A549 treated with AZD9567 at 1 μM for 4 hours (cell line): Measurements from ENCODE around the gene OTUD3. TPM values are rescaled to one million over a fixed set of nuclear protein-coding genes. Genes with fewer than 3 reads are reported as not detected.

Experiments
- total RNA-seq: library from RNA; stranded (reverse); fragments of 200-300 nt; extraction: Qiagen RNA extraction; gene quantifications from 5 replicates; pipeline ENCODE4 v1.2.3, GENCODE V29; 2022; ENCODE audit not compliant: insufficient read depth

The OTUD3 gene, protein sequence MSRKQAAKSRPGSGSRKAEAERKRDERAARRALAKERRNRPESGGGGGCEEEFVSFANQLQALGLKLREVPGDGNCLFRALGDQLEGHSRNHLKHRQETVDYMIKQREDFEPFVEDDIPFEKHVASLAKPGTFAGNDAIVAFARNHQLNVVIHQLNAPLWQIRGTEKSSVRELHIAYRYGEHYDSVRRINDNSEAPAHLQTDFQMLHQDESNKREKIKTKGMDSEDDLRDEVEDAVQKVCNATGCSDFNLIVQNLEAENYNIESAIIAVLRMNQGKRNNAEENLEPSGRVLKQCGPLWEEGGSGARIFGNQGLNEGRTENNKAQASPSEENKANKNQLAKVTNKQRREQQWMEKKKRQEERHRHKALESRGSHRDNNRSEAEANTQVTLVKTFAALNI
- total RNA-seq = 2.7 to 3.7 TPM (median 3.0 TPM) in 5 replicates

DNA sequence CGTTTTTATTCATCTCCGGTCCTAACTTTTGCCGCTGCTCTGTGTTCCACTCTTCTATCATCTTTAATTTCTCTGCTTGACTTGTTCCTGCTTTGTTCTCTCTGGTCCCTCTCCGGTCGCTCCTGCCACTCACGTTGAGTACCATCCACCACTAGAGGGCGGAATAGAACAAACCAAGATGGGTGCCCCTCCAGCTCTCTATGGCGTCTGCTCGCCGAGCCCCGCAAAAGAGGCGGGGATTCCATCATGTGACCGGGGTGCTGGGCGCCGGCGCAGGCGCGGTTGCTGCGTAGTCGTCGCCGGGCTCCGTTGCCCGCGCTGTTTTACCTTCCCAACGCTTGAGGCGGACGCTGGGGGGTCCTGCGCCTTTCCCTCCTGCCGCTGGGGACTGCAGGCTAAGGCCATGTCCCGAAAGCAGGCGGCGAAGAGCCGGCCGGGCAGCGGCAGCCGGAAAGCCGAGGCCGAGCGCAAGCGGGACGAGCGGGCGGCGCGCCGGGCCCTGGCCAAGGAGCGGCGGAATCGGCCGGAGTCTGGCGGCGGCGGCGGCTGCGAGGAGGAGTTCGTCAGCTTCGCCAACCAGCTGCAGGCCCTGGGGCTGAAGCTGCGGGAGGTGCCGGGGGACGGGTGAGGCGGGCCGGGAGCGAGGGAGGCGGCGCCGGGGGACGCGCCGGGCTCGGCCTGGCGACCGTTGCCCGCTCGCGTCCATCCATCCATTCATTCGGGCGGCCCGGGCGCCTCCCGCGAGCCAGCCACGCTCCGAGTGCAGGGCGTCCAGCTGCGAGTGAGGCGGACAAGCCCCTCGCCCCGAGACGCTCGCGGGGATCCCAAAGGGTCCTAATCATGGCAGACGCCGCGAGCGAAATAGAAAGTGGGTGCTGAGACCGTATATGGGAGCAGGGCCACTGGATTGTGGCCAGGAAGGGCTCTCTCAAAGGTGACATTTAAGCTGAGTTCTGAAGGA, at the start of gene OTUD3:
OTUD3 (plus strand) TSS at position 285 of the 961 bp plus-strand sequence; CDS start at position 404, 119 bp downstream.

DNA sequence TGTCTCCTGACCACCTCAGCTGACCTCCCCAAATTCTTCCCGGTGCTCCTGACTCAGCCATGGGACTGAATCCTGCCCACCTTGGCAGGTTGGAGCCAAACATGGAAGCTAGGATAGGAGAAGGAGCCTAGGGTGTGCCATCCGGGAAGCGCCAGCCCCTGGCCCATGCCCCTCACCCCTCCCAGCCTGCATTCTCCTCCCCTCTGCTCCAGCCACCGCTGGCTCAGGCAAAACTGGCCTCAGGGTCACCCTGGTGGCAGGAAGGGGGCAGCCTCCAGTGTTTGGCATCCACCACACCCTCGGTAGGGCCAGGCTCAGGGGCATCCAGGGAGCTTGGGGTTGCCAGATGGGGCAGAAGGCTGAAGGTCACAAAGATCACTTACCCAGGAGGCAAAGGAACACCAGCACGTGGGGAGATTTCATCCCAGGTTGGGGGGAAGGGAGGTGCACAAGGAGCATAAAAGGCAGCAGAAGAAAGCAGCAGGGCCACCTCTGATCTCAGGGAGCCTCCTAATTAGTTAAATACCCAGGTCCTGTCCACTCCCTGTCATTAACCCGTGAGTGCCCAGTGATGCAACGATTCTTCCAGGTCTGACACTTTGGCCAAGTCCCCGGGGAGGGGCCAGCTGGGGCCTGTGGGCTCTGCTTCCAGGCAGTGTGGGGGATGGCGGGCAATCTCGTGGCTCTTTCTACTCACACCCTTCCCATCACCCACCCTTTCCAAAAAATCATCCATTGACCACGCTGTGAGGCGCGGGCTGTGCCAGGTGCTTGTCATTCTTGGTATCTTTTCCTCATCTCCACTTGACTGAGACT, 41.1 kb downstream of the OTUD3 start, which contains the start of gene PLA2G2E:
PLA2G2E (minus strand) TSS at position 481 of the 816 bp plus-strand sequence; CDS start at position 423, 58 bp downstream.

Other genes with a start within 250 kb of the OTUD3 start
- gene NBL1, start 238.1 kb upstream of the OTUD3 start, total RNA-seq = 21.9 to 49.7 TPM (median 41.4 TPM) in 5 replicates
- 0.15 to 0.17 TPM (median 0.16 TPM) in 4 of 5 replicates, not detected in the other for gene HTR6, start 217.5 kb upstream of the OTUD3 start, total RNA-seq
- gene TMCO4, start 82.5 kb upstream of the OTUD3 start, total RNA-seq = 5.9 to 7.7 TPM (median 6.4 TPM) in 5 replicates
- gene RNF186, start 67.1 kb upstream of the OTUD3 start, total RNA-seq = not detected in 5 replicates
- gene PLA2G2E, start 41.2 kb downstream of the OTUD3 start, total RNA-seq = not detected in 5 replicates
- 0.08 TPM in 1 of 5 replicates, not detected in the others for gene PLA2G2A, start 97.2 kb downstream of the OTUD3 start, total RNA-seq
- gene PLA2G5, start 187.8 kb downstream of the OTUD3 start, total RNA-seq = not detected in 5 replicates
- gene PLA2G2D, start 237.1 kb downstream of the OTUD3 start, total RNA-seq = 0.02 TPM in 2 of 5 replicates, not detected in the others